Activated naive CD4-positive, alpha-beta T cell treated with anti-CD3 and anti-CD28 coated beads, Interleukin-2, amount 50 U/mL, for 72 hours (primary cell): ENCODE data around the gene LCN2. TPM values are rescaled to one million over a fixed set of nuclear protein-coding genes. Genes with fewer than 3 reads are reported as not detected.

ENCODE experiments used
- ATAC-seq, 2 donors: fragments of 150-1000 bp; cut with Tn5 transposase; 2 replicates each; pipeline ENCODE4 v1.10.0; 2021; ENCODE audit warnings: mild to moderate bottlenecking in 2 of 2, moderate library complexity in 2 of 2
- DNase-seq, 2 donors: peaks; one replicate each; pipeline ENCODE4 v3.0.0; 2021 to 2022; ENCODE audit warnings: low spot score in 2 of 2
- H3K27ac Mint-ChIP-seq, 2 donors: one replicate each; pipeline ENCODE4 v1.8.0; 2022; ENCODE audit warnings: mild to moderate bottlenecking in 2 of 2, mixed read lengths in 2 of 2
- H3K36me3 Mint-ChIP-seq, 2 donors: one replicate each; pipeline ENCODE4 v1.8.0; 2022; ENCODE audit warnings: mixed read lengths in 2 of 2
- H3K9me3 Mint-ChIP-seq, 2 donors: one replicate each; pipeline ENCODE4 v1.8.0; 2022; ENCODE audit warnings: mixed read lengths in 2 of 2
- total RNA-seq, 2 donors: library from RNA; stranded (reverse); gene quantifications; one replicate each; pipeline ENCODE4 v1.2.3, GENCODE V29; 2022

Gene LCN2
- total RNA-seq, 2 donors from 2014 or later, result not detected

DNA sequence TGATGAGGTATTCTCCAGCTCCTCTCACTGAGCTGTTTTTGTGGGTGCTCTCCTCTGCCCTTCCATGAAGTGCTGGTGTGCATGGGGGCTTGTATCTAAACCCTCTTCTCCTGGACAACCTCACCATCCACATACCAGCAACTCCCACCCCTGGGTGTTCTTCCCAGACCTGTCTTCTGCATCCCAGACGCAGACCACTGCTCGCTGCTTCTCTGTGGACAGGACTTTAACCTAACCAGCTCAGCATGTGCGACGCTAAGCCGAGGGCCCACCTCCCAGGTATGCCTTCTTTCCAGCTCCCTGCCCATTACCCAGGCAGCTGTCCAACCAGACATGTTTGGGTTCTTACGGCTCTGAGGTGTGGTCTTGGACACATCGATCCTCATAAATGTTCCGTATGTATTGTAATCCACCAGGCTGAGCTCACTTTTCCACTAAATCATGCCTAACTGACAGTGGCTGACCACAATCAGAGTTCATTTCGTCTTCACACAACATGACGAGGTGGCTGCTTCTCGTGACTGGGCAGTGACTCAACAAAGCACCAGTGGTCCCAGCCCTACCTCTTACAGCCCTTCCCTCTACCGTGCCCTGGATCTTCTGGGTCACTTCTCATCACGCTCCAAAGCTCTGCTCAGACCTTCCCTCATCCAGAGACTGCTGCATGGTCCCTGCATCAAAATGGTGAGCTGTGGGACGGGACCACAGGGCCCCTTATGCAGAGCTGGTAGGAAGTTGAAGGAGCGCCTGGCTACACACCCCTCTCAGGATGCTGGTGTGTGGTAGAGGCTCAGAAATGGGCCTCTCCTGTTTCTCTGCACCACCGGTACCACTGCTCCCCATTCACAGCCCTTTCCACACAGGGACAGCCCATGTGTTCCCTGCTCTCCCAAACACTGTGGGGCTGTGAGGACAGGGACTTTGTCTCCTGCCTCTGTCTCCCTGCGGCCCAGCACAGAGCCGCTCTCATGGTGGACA is 12.1 kb upstream of the LCN2 start:
- Mint-ChIP-seq H3K27ac (no peak overlapping the region), H3K9me3 (no peaks in the 10 kb centered on the region), H3K36me3 (no peaks in the 10 kb centered on the region)
- ATAC-seq (no peak), DNase-seq (no peak)

DNA sequence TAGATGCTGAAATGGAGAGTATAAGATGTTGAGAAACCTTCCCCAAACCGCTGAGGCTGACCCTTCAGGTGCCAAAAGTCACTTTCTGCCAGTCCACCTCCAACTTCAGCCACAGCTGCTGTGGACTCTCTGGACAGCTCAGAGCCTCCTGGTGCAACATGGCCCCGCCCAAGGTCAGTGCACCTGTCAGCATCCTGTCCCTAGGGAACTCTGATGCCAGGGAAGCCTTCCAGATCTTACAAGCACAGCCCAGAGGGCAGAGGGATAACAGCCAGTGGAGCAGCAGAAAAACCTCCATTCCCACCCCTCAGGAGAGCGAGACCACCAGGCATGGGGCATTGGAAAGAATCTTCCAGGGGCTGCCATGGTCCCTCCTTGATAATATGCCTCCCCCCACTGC is 11.3 kb upstream of the LCN2 start:
- Mint-ChIP-seq H3K27ac (no peak overlapping the region), H3K9me3 (no peaks in the 10 kb centered on the region), H3K36me3 (no peaks in the 10 kb centered on the region)
- no peak for ATAC-seq
- DNase-seq, result no peak

DNA sequence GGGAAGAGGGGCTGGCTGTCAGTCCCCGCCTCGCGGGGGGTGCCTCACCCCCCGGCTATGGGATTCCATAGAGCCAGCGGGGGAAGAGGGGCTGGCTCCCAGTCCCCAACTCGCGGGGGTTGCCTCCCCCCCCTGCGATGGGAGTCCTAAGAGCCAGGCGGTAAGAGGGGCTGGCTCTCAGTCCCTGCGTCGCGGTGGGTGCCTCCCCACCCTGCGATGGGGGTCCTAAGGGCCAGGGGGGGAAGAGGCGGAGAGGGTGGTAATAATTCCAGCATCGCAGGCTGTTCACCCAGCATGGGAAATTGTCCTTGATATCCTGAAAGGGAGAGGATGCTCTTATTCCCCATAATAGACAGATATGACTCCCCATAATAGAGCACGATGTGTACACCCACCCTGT is 9.6 kb upstream of the LCN2 start:
- no peak overlapping the region for H3K27ac Mint-ChIP-seq
- DNase-seq (no peak), ATAC-seq (no peak)
- no peaks in the 10 kb centered on the region for H3K9me3 Mint-ChIP-seq
- no peaks in the 10 kb centered on the region for H3K36me3 Mint-ChIP-seq

DNA sequence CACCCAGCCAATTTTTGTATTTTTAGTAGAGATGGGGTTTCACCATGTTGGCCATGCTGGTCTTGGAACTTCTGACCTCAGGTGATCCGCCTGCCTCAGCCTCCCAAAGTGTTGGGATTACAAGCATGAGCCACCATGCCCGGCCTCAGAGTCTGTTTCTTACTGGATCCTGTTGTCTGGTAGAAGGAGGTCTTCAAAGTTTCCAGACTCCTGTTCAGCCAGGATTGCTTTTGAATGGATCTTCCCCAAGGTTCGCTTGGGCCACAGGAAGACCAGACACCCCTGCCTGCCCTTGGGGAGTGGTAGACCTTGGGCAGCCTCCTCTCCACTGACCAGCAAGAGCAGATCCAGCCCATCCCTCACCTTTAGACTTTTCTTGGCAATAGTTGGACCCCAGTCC is 7.6 kb upstream of the LCN2 start:
- Mint-ChIP-seq H3K27ac (peak overlapping the region; percentile 6 to 95), H3K9me3 (no peaks in the 10 kb centered on the region), H3K36me3 (no peaks in the 10 kb centered on the region)
- DNase-seq, result no peak
- no peak for ATAC-seq

DNA sequence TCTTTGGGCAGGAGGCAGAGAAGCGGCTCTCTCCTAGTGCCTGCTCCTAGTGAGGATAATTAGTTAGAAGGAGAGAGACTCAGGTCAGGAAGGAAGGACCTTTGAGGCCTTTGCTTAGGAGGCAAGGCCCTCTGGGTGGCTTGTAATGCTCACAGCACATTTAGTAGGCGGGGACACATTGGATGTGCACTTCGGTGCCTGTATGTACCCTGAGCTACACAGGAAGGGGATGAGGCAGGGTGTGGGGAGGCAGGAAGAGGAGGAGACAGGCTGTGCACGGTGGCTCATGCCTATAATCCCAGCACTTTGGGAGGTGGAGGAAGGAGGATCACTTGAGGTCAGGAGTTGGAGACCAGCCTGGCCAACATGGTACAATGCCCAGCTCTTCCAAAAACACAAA is 7.2 kb upstream of the LCN2 start:
- no peaks in the 10 kb centered on the region for H3K36me3 Mint-ChIP-seq
- ATAC-seq, result peak in 1 of 2 donors; percentile 46

DNA sequence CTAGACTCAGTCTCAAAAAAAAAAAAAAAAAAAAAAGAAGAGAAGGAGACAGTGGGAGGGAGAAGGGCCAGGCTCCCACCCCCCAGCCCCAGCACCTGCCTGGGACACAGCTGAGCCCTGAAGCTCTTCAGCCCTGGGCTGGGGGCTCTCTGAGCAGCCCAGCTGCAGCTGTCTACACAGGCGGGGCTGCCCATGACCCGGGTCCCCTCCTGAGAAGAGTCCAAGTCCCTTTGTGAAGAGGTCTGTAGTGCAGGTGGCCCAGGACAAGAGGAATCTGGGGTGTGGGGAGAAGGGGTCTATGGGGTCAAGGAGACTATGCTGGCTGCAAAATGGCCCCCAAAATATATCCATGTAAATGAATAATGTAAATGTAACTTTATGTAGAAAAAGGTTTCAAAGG is 6.7 kb upstream of the LCN2 start:
- H3K9me3 Mint-ChIP-seq, result no peaks in the 10 kb centered on the region
- no peaks in the 10 kb centered on the region for H3K36me3 Mint-ChIP-seq
- no peak overlapping the region for H3K27ac Mint-ChIP-seq
- ATAC-seq, result no peak
- no peak for DNase-seq

More for the DNA sequence above, 7.2 kb upstream of the LCN2 start:
- no peak for DNase-seq
- Mint-ChIP-seq H3K9me3 (no peaks in the 10 kb centered on the region), H3K27ac (peak overlapping the region; percentile 6 to 95)

DNA sequence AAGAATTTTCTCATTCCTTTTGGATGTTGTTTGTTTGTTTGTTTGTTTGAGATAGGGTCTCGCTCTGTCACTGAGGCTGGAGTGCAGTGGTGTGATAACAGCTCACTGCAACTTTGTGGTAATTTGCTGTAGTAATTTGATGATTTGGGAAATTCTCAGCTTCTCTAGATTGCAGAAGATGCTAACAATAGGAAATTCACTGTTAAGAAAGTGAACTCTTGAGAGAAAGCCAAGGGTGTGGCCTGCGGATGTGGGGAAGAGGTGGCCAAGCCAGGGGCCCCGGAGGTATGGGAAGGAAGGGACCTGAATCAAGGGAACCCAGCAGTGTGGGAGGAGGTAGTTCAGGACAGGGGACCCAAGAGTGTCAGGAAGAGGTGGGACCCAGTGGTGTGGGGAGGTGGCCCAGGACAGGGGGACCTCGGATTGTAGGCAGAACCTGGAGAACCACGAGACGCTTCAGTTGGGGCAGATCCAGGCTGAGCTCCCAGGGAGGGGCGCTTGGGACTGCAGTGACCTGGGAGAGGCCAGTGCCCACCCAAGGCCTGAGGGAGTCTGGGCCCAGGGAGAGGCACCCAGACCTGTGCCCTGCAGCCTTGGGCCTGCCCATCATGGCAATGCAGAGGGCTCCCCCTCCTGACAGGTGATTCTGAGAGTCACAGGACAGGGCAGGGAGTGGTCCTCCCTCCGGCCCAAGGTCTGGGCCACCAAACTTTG is 5.6 kb upstream of the LCN2 start:
- Mint-ChIP-seq H3K9me3 (no peaks in the 10 kb centered on the region), H3K27ac (peak overlapping the region in 1 of 2 donors; percentile 52), H3K36me3 (no peaks in the 10 kb centered on the region)
- DNase-seq (no peak), ATAC-seq (no peak)

DNA sequence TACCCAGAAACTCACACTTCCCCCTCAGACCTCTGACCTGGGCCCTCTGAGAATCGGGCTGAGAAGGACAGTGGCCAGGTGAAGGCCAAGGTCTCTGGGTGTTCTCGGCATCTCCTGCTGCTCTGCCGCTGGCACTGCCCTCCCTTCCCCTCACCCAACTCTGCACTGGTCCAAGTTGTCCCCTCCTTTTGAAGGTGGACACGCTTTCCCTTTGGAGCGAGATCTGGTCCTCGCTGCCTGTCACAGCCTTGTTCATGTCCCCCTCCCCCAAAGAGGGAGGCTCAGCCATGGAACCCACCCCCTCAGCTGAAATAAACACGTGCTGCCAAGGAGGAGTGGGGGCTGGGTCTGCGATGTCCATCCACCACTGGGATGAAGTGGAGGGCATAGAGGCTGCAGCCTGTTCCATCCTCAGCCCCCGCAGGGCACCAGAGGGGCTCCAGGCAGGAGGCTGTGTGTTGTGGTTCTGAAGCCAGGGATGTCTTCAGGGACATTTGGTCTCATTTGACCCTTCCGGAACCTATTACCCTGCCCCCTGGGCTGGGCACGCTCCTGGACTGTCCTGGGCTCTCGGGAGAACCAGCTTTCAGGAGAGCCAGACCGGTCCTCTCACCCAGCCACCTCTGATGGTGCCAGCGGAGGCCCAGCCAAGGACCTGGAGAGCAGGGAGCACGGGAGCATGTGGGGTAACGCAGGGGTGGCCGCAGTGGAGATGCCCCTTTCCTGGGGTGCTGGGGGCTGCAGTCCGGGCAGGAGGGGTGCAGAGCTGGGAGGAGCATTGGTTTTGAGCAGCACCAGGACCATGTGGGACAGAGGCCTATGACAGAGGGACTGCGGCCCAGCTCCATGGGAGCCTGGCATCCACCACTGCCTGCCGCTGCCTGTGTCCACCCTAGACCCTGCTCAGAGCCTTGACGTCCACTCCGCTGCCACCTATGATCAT is 4.7 kb upstream of the LCN2 start:
- ATAC-seq, result no peak
- Mint-ChIP-seq H3K36me3 (no peaks in the 10 kb centered on the region), H3K27ac (no peak overlapping the region), H3K9me3 (no peaks in the 10 kb centered on the region)
- no peak for DNase-seq

DNA sequence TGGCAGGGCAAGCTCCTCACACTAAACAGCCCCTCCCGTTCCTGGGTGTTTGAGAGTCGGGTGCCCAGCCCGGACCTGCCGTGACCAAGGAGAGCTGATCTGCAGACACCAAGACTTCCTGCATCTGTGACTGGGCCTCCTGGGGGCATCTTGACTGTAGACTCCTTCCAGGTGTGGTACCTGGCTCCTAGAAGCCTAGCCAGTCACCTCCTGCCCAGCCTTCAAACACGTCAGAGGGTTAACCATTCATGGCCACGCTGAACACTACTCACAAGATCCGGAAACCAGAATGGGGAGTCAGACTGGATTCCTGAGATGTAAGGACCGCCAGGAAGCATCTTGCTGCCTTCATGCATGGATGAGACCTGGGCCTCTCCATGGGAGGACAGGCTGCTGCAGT is 3.7 kb upstream of the LCN2 start:
- no peak for DNase-seq
- ATAC-seq, result no peak
- Mint-ChIP-seq H3K9me3 (no peaks in the 10 kb centered on the region), H3K36me3 (no peaks in the 10 kb centered on the region), H3K27ac (no peak overlapping the region)

DNA sequence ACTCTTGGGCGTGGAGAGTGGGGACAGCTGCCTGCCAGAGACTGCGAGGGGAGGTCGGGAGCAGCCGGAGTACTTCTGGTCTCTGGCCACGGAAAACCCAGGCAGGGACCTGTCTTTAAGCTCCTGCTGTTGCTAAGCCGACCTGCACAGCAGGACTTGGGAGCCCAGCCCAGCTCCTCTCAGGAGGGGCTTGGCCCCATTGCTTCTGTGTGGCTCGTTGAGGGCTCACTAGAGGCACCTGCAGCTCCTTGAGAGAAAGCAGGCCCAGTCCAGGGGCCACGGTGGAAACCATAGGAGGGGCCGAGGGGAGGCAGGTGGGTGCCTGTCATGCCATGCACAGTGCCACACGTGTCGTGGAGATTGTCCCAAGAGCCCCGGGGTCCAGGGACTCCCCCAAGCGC is 3.3 kb upstream of the LCN2 start:
- no peak for DNase-seq
- Mint-ChIP-seq H3K9me3 (no peaks in the 10 kb centered on the region), H3K36me3 (no peaks in the 10 kb centered on the region), H3K27ac (no peak overlapping the region)
- ATAC-seq, result no peak

DNA sequence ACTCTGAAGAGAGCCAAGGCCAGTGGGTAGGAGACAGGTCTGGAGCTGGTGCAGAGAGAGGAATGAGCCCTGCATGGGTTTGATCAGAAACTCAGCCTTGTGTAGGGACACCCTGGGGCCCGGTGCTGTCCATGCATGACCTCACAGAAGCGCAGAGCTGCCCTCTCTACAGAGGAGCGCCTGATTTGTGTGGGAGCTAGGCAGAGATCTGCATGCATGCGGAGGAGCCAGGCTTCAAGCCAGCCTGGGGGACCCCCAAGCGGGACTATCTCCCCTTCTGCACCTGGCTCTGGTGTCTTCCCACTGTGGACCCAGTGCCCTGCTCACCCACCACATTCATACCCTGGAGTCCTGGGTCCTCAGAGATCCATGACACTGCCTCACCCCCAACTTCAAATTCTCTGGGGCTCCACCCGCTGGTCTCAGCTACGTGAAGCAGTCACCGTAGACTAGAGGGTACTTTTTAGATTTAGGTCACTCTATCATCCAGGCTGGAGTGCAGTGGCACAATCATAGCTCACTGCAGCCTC is 2.6 kb upstream of the LCN2 start:
- no peaks in the 10 kb centered on the region for H3K36me3 Mint-ChIP-seq
- no peaks in the 10 kb centered on the region for H3K9me3 Mint-ChIP-seq
- H3K27ac Mint-ChIP-seq, result no peak overlapping the region
- DNase-seq (no peak), ATAC-seq (no peak)

DNA sequence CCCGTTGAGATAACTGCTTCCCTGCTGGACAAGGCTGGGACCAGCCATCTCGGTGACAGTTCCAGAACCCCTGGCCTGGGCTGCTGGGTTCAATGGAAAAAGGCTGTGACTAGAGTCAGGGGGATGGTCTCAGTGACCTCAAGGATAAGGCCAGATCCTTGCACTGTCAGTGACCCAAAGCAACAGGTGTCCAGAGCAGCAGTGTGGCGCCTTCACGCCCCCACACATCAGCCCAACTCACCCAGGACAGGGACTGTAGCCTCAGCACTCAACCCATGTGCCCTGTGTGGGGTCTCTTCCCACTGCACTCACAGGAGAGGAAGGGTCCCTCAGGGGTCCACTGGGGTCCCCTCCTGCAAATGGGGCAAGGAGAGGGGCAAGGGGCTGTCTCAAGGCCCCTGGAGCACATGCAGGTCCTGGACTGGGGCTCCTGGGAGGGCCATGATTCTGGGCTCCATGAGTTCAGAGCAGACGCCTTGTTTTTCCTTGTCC is 698 bp upstream of the LCN2 start:
- H3K36me3 Mint-ChIP-seq, result no peaks in the 10 kb centered on the region
- no peak for DNase-seq
- H3K27ac Mint-ChIP-seq, result no peak overlapping the region
- no peaks in the 10 kb centered on the region for H3K9me3 Mint-ChIP-seq
- ATAC-seq, result no peak

DNA sequence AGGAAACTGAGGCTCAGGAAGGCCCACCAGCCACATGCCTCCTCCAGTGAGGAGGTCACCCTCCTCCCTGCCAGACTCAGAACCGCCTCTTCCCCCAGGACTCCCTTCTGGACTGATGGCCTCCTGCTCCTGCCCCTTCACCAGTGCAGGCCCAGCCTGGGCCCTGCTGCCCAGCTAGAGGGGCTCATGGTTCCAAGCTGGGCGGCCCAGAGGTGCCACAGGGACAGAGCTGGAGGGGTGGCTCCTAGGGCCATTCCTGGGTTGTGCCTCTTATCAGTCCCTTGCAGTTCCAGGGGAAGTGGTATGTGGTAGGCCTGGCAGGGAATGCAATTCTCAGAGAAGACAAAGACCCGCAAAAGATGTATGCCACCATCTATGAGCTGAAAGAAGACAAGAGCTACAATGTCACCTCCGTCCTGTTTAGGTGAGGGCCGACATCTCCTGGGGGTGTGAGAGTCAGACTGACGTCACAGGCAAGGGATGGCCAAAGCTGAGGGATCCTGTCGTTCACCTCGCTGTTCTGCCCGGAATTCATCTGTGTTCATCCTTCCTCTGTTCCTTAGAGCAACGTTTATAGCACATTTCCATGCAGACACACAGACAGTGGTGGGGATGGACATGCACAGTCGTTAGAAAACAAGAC is 819 bp downstream of the LCN2 start:
- DNase-seq (no peak), ATAC-seq (peak in 1 of 2 donors; percentile 22)
- Mint-ChIP-seq H3K9me3 (no peaks in the 10 kb centered on the region), H3K27ac (no peak overlapping the region), H3K36me3 (no peaks in the 10 kb centered on the region)

DNA sequence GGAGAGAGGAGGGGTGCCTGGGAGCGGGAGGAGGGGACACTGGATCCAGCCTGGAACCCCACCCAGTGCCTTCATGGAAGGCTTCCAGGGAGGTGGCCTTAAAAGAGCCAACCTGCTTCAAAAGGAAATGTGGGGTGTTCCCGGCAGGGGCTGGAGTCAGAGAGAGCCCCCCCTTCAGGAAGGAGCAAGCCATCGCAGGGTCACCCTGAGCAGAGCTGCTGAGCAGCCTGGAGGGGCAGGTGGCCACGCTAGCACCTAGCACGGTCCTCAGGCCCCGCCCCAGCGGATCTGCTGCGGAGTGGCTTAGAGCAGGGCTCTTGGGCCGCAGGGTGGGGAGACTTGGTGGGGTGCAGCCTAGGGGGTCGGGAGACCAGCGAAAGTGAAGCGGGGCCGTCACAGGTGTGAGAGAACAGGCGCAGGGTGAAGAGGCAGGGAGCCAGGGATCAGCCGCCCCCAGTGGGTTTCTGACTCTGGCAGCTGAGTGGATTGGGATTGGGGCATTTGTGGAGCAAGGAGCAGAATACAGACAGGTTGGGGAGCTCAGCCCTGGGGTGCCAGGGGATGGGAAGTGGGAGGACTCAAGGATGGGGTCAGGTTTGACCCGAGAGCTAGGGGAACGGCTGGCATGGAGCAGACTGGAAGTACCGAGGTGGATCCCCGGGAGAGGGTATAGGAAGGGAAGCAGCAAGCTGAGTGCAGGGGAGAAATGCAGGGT is 1.5 kb downstream of the LCN2 start:
- H3K27ac Mint-ChIP-seq, result no peak overlapping the region
- ATAC-seq, result peak in 1 of 2 donors; percentile 77
- no peaks in the 10 kb centered on the region for H3K9me3 Mint-ChIP-seq
- H3K36me3 Mint-ChIP-seq, result no peaks in the 10 kb centered on the region
- DNase-seq, result peak in 1 of 2 donors; percentile 26

DNA sequence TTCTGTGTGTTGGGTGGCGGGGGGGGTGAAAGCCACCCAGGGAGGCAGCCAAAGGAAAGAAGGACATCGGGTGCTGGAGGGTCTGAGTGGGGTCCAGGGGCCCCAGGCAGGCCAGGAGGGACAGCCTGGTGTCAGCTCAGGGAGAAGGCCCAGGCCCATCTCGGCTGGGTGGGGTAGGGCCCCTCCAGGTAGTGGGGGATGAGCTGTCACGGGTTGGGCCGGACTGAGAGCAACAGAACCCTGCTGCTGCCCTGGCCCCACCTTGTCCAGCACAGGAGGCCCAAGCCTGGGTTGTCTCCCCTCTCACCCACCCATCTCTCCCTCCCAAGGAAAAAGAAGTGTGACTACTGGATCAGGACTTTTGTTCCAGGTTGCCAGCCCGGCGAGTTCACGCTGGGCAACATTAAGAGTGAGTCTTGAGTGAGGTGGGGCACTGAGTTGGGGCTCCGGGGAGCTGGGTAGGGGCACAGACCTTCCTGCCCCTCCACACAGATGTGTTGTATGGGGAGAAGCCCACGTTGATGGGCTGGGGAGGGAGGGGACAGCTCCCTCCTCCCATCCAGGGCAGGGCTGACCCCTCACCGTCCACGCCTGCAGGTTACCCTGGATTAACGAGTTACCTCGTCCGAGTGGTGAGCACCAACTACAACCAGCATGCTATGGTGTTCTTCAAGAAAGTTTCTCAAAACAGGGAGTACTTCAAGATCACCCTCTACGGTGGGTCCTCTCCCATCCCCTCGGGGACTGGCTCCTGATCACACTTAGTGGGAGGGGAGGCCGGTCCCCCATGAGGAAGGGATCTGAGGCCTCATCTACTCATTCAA is 2.3 kb downstream of the LCN2 start:
- no peak for DNase-seq
- no peaks in the 10 kb centered on the region for H3K9me3 Mint-ChIP-seq
- no peak overlapping the region for H3K27ac Mint-ChIP-seq
- no peaks in the 10 kb centered on the region for H3K36me3 Mint-ChIP-seq
- no peak for ATAC-seq
